Measurements from ENCODE around the gene SIGLEC7.

SIGLEC7 gene

DNA sequence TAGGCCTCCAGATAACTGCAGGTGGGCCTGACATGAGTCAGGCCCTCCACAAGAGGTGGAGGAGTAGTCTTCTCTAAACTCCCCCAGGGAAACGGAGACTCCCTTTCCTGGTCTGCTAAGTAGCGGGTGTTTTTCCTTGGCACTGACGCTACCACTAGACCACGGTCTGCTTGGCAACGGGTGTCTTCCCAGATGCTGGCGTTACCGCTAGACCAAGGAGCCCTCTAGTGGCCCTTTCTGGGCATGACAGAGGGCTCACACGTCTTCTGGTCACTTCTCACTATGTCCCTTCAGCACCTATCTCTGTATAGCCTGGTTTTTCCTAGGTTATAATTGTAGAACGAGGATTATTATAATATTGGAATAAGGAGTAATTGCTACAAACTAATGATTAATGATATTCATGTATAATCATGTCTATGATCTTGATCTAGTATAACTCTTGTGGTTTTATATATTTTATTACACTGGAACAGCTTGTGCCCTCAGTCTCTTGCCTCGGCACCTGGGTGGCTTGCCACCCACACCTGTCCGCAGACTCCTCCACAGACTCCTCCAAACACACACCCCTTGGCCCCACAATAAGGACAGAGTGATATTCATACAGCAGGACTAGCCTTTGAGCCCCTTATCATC lies 27.3 kb downstream of the SIGLEC7 start:
- DNase-seq (ENCODE audit: low read depth), result peak; percentile 41

DNA sequence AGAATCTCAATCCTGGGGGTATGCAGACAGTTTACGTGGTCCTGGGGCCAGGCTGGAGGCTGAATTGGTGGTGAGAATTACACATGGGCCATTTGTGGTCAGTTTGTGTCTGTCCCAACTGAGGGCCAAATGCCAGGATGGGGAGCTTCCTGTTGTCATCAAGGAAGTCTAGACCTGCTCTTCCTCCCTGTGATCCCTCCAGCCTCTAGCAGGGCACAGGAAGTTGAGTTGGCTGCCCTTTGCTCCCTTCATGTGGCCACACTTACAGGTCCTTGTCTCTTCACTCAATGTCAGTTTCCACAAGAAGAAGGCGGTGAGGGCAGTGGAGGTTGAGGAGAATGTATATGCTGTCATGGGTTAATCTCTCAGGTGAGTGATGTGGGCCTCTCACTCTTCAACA lies 30.1 kb downstream of the SIGLEC7 start:
- no peak for DNase-seq (ENCODE audit: low read depth)

DNA sequence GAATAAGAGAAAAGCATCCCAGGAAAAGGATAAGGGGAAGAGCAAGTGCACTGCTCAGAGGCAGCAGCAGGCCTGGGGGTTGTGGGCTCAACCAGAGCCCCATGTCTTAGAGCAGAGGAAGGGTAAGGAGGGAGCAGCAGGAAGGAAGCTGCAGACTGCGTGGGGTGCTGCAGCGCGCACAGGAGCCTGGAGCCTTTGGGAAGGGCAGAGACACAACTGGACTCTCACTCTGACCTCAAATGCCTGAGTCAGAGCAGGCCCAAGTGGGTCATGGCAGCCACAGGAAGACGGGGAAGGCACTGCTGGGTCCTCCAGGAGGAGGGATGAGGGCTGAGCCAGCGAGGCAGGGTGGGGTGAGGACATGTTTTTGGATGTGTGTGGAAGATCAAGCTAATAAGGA lies 31.6 kb downstream of the SIGLEC7 start:
- no peak for DNase-seq (ENCODE audit: low read depth)

DNA sequence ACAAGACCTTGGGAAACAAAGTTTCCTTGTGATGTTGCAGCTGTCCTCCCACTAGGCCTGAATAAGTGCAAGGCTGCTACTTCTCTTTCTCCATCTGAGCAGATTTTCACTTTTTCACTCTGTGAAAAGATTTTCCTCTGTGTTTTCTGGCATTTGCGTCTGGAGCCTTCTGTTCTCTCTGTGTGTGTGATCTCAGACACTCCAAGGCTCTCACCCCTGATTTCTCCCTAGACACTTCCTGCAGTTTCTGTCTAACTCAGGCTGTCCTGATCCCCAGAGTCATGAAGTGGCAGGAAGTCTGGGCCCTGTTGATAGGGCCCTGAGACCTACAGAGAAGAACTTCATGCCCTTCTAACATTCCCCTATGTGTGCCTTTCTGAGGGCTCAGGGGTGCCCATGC lies 37.2 kb downstream of the SIGLEC7 start:
- no peak for DNase-seq (ENCODE audit: low read depth)

DNA sequence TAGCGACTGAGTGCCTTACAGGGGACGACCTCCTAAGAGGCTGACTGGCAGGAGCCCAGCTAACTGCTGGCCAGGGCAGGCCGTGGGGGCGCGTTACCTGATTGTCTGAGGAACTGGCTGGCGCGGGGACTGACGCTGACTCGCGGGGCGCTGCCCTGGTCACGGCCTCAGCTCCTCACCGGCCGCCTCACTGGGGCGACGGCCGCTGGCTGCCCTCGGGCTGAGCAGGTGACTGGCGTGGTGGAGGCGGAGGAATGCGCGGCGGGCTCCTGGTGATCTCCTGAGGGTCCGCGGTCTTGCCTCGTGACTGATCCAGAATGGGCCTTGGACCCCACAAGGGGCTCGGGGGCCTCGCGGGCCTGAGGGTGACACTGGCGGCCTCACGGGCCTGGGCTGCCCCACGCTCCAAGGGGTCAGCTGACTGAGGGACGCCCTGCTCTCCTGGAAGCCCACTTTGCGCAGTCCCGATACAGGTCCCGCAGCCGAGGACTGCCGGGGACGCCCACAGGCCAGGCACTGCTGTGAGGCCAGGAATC lies 39.3 kb downstream of the SIGLEC7 start:
- DNase-seq (ENCODE audit: low read depth), result no peak

DNA sequence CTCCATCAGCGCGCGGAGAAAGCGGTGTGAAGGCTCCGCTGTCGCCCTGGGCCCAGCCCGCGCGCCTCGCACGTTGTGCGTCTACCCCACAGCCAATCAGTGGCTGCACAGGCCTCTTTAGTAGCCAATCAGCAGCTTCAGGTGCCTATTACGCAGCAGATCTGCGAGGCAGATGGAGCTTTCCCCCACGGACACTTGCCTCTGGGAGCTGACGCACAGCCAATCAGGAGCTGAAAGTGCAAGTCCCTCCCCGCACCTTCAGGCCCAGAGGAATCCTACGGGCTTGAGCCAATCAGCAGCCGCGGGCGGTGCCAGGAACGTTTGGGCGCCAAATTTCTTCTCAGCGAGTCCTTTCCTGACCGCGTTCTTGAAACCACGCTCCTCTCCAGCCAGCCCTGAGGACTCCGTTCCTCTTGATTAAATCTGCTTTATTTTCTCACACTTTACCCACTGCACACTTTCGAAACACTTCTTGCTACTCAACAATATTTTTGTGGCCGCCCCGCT lies 39.9 kb downstream of the SIGLEC7 start:
- DNase-seq (ENCODE audit: low read depth), result no peak

DNA sequence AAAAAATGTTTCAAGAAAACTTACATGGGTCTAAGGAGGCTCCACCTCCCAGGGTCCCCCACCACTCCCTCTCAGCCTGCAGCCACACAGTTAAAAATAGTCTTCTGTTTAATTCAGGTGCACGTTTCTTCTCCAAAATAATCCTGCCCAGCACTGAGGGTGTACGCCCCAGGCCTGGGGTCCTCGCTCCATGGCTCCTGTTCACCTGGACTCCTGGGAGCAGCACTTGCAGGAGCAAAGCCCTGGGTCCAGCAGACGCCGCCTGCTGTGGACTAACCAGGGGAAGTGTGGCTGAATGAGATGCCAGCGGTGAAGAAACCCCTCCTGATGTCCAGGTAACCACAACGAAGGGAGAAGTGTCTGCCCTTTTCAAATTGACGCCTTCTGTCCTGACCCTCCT lies 41.5 kb downstream of the SIGLEC7 start:
- DNase-seq (ENCODE audit: low read depth), result no peak

DNA sequence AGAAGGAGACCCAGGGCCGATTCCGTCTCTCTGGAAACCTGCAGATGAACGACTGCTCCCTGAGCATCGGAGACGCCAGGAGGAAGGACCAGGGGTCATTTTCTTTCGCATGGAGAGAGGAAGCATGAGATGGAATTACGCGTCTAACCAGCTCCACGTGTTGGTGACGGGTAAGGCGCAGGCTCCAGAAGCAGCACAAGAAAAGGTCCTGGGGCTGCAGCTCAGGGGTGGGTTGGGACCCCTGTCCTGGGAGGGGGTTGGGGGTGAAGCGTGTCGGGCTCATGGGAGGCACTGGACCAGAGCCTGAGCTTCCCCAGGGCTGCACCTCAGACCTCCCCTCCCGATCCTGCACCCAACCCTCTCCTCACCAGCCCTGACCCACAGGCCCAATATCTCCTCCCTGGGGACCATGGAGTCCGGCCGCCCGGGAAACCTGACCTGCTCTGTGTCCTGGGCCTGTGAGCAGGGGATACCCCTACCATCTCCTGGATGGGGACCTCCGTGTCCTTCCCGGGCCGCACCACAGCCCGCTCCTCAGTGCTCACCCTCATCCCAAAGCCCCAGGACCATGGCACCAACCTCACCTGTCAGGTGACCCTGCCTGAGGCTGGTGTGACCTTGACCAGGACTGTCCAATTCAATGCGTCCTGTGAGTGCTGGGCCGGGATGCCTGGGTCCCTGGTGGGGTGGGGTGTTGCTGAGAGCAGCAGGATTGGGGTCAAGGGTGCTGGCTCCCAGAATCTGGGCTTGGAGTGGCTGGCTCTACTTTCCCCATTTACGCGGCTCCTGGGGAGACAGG lies 43.2 kb downstream of the SIGLEC7 start:
- DNase-seq (ENCODE audit: low read depth), result no peak

DNA sequence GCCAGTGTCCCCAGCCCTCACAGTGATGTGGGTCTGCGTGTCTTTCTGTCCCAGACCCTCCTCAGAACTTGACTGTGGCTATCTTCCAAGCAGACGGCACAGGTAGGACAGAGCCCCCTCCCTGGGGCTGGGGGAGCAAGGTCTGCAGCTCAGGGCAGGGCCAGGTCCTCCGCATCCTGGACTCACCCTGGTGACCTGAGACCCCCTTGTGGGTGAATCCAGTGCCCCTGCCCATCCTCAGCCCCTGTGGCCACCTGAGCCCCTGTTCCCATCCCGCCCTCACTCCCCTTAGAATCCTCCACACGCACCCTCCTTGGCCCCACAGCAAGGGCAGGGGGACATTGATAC lies 43.7 kb downstream of the SIGLEC7 start:
- DNase-seq (ENCODE audit: low read depth), result no peak

DNA sequence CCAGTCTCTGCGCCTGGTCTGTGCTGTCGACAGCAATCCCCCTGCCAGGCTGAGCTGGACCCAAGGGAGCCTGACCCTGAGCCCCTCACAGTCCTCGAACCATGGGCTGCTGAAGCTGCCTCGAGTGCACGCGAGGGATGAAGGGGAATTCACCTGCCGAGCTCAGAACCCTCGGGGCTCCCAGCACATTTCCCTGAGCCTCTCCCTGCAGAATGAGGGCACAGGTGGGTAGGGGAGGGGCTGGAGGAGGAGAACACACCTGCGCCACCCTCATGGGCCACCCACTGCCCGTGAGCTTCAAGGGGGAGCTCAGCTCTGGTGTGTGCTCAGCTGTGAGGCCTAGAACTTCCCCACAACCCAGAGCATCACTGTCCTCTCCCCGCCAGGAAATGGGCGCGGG lies 44.2 kb downstream of the SIGLEC7 start:
- no peak for DNase-seq (ENCODE audit: low read depth)

DNA sequence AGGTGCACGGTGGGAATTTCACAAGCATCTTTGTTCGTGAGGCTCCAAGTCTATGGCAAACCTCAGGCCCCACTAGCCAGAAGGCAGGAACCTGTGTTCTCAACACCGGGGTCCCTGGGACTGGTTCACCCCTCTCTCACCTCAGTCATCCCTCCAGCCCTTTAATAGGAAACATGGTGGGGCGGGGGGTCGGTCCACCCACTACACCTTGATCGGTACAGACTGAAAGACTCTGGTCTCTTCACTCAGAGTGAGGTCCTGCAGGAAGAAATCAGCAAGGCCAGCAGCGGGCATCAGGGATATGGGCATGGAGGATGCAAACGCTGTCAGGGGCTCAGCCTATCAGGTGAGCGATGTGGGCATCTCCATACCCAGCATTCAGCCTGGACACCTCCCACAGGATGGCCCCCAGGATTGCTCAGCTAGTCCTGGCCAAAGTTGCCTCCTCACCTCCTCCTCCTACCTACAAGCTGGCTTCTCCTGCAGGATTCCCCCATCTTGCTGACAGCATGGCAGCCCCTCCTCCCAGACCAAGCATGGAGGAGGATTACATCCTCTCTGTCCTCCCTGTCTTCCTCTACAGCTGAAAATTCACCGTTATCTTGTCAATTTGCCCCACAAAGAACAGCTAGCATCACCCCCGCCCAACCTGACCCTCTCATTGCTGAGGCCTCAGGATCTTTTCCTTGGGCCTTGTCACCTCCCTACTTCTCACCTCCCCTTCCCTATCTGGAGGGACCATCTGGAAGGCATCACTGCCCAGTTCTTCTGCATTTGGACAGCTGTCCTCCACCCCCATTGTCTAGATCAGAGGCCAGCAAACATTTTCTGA lies 45.5 kb downstream of the SIGLEC7 start:
- no peak for DNase-seq (ENCODE audit: low read depth)

DNA sequence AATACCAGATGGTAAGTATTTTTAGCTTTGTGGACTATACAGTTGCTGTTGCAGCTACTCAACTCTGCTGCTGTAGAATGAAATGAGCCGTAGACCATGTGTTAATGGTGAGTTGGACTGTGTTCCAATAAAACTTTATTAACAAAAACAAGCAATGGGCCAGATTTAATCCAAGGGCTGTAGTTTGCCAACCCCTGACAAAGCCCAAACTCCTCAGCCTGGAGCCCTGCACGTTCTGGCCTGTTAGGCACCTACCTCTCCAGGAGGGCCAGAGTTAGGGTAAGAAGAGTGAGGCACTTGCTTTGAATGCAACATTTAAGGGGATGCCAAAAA lies 46.1 kb downstream of the SIGLEC7 start:
- no peak for DNase-seq (ENCODE audit: low read depth)

DNA sequence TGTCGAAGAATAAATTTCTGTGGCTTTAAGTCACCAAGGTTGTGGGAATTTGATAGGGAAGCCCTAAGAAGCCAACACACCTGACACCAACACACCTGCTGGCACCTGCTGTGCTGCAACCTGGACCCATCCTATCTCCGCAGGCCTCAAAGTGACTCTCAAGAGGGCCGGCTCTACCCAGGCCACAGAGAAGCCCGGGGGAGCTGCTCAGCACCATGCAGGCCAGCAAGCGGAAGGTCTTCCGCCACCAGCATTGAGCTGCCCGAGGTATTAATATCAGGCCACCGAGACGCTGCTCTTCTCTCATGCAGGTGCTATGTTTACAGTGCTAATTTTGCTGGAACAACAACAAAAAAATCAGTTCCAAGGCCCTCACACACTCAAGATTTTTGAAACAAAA lies 50.6 kb downstream of the SIGLEC7 start:
- DNase-seq (ENCODE audit: low read depth), result no peak

DNA sequence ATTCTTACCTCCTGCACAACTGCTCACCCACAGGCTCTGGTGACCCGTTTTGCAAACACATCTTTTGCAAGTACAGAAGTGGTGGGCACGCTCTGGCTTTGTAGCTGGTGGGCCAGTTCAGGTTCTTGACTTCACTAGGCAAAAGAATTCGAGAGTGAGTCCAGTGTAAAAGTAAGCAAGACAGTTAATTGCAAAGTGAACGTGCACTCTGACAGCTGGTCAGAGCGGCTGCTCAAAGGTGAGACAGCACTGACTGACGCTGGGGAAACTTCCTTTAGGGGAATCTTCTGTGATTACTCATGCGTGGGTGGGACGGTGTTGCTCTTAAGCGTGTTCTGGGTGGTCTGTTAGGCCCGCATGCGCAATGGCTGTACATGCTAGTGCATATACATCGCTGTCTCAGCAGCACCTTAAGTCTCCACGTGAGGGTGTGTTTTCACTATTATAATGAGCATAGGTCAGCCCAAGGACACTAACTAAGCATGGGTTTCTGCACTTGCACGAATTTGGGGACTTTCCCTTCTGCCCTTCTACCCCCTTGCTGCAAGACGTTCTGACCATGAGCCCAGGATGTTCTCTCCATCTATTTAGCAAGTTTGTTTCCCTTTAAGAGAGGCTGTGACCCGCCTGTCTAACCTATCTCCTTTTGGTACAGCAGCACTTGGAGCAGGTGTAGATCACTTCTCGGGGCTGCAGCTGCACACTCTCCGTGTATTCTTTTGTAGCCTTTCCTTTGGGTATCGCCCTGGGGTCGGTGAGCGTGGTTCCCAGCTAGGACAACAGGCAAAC lies 52.6 kb downstream of the SIGLEC7 start:
- no peak for DNase-seq (ENCODE audit: low read depth)

DNA sequence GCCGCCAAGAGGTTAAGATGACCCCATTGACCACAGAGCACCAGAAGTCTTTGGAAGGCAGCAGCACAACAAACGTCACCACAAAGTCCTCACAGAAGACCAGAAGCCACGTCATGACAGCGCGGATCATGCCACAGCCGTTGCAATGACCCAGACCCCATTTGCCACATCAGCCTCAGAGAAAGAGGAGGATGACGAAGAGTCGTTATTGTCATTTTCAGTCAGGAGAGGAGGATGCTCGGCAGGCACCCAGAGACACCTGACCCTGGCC lies 53.1 kb downstream of the SIGLEC7 start:
- no peak for DNase-seq (ENCODE audit: low read depth)

DNA sequence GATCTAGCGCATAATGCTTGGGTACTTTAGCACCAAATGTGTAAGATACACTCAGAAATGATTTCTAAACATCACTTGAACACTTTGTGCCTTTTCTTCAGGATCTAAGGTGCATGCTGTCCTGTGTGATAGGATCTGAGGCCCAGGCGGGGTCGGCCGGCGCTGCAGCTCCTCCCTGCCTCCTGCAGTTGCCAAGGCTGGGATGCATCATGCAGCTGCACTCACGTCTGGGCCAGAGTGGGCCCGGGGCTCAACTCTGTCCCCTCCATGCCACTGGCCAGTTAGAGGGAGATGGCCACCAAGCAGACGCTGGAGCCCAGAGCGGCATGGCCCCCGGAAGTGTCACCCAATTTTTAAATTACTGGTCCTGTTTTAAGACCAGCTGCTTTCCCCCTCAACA lies 53.5 kb downstream of the SIGLEC7 start:
- no peak for DNase-seq (ENCODE audit: low read depth)

DNA sequence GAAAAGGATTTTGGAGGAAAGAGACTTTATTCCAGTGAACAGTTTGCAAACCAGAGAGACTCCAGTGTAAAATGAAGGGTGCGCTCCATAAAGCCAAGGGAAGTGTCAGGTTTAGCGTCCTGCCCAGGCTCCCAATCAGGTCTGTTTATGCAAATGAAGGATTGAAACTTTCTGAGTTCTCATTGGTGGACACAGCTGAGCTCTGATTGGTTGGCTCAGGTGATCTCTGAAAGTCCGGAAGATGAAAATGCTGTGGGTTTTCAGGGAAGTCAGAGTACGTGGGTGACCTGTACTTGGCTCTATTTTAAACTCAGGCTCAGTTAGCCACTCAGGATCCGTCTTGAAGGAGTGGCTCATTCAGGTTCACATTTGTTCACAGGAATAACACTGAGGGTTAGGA lies 54.1 kb downstream of the SIGLEC7 start:
- DNase-seq (ENCODE audit: low read depth), result no peak

DNA sequence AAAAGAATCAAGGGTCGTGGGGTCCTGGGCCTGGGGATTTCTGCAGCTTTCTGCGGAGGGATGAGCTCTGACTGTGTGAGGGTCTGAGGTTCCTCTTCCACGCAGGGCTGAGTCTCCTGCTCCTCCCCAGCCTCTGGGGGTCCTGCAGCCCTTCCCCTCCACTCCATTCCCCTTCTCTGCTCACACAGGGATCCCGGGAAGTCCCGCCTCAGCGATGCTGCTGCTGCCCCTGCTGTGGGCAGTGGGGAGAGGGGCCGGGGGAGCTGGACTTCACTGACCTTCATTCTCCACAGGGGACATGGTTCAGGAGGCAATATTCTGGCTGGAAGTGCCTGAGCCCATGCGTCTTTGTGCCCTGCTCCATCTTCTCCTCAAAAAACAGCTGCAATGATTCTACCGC lies 56.5 kb downstream of the SIGLEC7 start:
- no peak for DNase-seq (ENCODE audit: low read depth)

DNA sequence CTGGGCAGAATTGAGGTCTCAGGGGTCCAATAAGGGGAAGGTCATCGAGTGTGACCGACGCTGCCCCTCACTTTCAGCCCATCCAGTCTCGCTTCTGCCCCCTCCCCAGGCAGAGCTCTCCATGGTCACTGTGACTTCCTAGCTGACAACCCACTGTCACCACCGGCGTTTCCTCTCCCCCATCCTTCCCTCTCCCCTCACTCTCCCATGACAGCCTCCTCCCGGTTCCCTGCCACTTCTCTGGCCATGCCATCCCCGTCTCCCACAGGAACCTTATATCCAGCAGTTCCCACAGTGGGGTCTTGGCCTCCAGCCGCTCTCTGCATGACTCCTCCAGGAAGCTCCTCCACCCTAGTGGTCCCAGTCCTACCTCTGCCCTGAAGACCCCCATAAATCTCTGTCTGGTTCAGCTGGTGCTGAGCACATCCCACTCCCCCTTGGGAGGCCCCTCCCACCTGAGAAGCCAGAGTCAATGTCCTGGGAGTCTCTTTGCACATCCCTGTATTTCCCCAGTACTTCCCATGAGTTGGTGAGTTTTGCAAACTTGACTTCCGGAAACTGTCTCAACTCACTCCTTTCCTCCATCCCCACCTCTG lies 58.1 kb downstream of the SIGLEC7 start:
- no peak for DNase-seq (ENCODE audit: low read depth)

DNA sequence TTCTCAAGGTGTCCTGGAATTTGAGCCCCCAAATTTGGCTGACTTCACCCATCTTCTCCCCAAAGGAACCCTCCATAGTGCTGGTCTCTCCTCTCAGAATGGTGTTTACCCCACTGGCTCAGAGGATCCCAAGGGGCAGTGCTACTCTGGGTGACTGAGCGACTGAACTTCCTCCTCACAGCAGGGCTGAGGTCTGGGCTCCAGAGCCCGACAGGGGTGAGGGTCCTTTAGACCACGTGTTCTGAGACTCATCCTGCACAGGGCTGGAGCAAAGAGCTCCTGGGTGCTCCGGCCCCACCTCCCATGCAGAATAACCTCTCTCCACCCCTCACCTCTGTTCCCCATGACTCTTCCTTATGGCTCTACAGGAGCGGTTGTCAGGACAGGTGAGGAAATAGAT lies 59.6 kb downstream of the SIGLEC7 start:
- DNase-seq (ENCODE audit: low read depth), result no peak
